GM12878 (cell line): ENCODE measurements around the gene TSC22D3. TPM values are rescaled to one million over a fixed set of nuclear protein-coding genes. Genes with fewer than 3 reads are reported as not detected.

Experiments
- ATF2 ChIP-seq: IDR thresholded peaks from 2 replicates; pipeline ENCODE4 v1.6.1; 2012; ENCODE audit warnings: low read length, inconsistent platforms
- BACH1 ChIP-seq: fragments of 450-650 bp; IDR thresholded peaks from 2 replicates; pipeline ENCODE4 v1.6.1; 2017; ENCODE audit warnings: mild to moderate bottlenecking, borderline replicate concordance
- HSF1 ChIP-seq: fragments of 150-350 bp; IDR thresholded peaks from 2 replicates; pipeline ENCODE4 v1.6.1; 2014; ENCODE audit warnings: mild to moderate bottlenecking, low read depth, low read length
- MTA3 ChIP-seq: IDR thresholded peaks from 2 replicates; pipeline ENCODE4 v1.6.1; 2012; ENCODE audit warnings: low read length, inconsistent platforms, borderline replicate concordance
- NR2C2 ChIP-seq: IDR thresholded peaks from 2 replicates; pipeline ENCODE4 v1.6.1; 2011; ENCODE audit warnings: borderline replicate concordance, low read depth; ENCODE audit not compliant: control insufficient read depth, insufficient read length
- PAX5 ChIP-seq: IDR thresholded peaks from 2 replicates; pipeline ENCODE4 v1.6.1; 2011; ENCODE audit warnings: low read depth, low read length, borderline replicate concordance
- RCOR1 ChIP-seq: conservative IDR thresholded peaks from 2 replicates; pipeline ENCODE4 v1.6.1; 2012; ENCODE audit warnings: low read depth, low read length, improper control_type of control experiment
- TCF7 ChIP-seq: IDR thresholded peaks from 2 replicates; pipeline ENCODE4 v1.6.1; 2014; ENCODE audit warnings: antibody characterized with exemption, borderline replicate concordance
- USF1 ChIP-seq: IDR thresholded peaks from 2 replicates; pipeline ENCODE4 v1.6.1; 2011; ENCODE audit warnings: borderline replicate concordance, low read depth, mild to moderate bottlenecking, moderate library complexity, mixed read lengths, low read length; ENCODE audit not compliant: insufficient read depth; ENCODE audit errors: extremely low read length
- YBX1 ChIP-seq: fragments of 450-650 bp; IDR thresholded peaks from 2 replicates; pipeline ENCODE4 v1.6.1; 2016; ENCODE audit warnings: antibody characterized with exemption
- polyA plus RNA-seq, 11 experiments: library from polyadenylated mRNA; depleted of rRNA in 4 of 11; unstranded in 6 of 11; stranded (reverse) in 5 of 11; fragments of >200 nt; fragmentation: Nextera tagmentation in 4 of 11; fragmentation: Illumina TruSeq in 1 of 11; extraction: Ambion mirVana in 4 of 11; extraction: Trizol in 1 of 11; gene quantifications; 1 replicate in 1 of 11; 2 replicates in 10 of 11; pipeline versions ENCODE4 v1.2.1 to v1.2.3, GENCODE V29; 2011 to 2016; ENCODE audit warnings: inconsistent platforms in 2 of 11, missing spikeins in 2 of 11, low read depth in 1 of 11
- total RNA-seq, 4 experiments: library from RNA; depleted of rRNA in 3 of 4; stranded (reverse); fragments of >200 nt in 3 of 4; fragmentation: Illumina TruSeq in 1 of 4; extraction: Trizol in 1 of 4; gene quantifications; 2 replicates each; pipeline versions ENCODE4 v1.2.1 to v1.2.3, GENCODE V29; 2013 to 2021

Gene TSC22D3
- total and polyA plus RNA-seq, 10 of the 15 experiments (the other 5 are each of a cell fraction or from before 2014, with no cell fraction given) = 4.6 to 122 (median 16.1) TPM

- no peak for TF ChIP-seq ATF2
- peak; percentile 18; the same call in 1 of the 2 replicates for TF ChIP-seq PAX5
- TF ChIP-seq MTA3 = no peak
- no peak for TF ChIP-seq USF1
- peak; percentile 64; the same call in 1 of the 2 replicates for TF ChIP-seq BACH1
- TF ChIP-seq YBX1 = no peak
- TF ChIP-seq RCOR1 = no peak
- TF ChIP-seq HSF1 = no peak
- TF ChIP-seq NR2C2 = no peak
- TF ChIP-seq TCF7 = no peak
Observed at GRCh38 chrX:107729558-107730297, 45.9 kb downstream of the TSC22D3 start (continued).
